Mesodermal cell (in vitro differentiated cells): ENCODE measurements around the gene ACAP1.
A peak's percentile ranks its signal among the peaks of the same experiment; 100 is the strongest.

ENCODE experiments used
- H3K27ac ChIP-seq: 2 replicates; pipeline ENCODE4 v1.7.0; 2013; ENCODE audit warnings: mild to moderate bottlenecking, low read depth, low read length, moderate library complexity; ENCODE audit not compliant: severe bottlenecking
- H3K36me3 ChIP-seq: 2 replicates; pipeline ENCODE4 v1.7.1; 2013; ENCODE audit warnings: mild to moderate bottlenecking, low read length, moderate library complexity; ENCODE audit not compliant: control insufficient read depth, insufficient read depth
- H3K4me1 ChIP-seq: one replicate; pipeline ENCODE4 v1.7.1; 2013; ENCODE audit warnings: mild to moderate bottlenecking, low read length; ENCODE audit not compliant: insufficient read depth, control insufficient read depth, poor library complexity, severe bottlenecking
- H3K4me3 ChIP-seq: 2 replicates; pipeline ENCODE4 v1.7.0; 2013; ENCODE audit warnings: low read length, control low read depth, mild to moderate bottlenecking; ENCODE audit not compliant: insufficient read depth, poor library complexity, severe bottlenecking; ENCODE audit errors: extremely low read depth
- H3K9me3 ChIP-seq: 2 replicates; pipeline ENCODE4 v1.7.1; 2013; ENCODE audit warnings: mild to moderate bottlenecking, low read length, moderate library complexity; ENCODE audit not compliant: control insufficient read depth
- WGBS, 2 experiments: methylation state at CpG; one replicate each; pipeline ENCODE4 v1.1.5; 2013; ENCODE audit warnings: missing lambda C conversion rate in 2 of 2; ENCODE audit not compliant: insufficient coverage in 2 of 2; 5-methylcytosine and 5-hydroxymethylcytosine counted together

ACAP1 gene

DNA sequence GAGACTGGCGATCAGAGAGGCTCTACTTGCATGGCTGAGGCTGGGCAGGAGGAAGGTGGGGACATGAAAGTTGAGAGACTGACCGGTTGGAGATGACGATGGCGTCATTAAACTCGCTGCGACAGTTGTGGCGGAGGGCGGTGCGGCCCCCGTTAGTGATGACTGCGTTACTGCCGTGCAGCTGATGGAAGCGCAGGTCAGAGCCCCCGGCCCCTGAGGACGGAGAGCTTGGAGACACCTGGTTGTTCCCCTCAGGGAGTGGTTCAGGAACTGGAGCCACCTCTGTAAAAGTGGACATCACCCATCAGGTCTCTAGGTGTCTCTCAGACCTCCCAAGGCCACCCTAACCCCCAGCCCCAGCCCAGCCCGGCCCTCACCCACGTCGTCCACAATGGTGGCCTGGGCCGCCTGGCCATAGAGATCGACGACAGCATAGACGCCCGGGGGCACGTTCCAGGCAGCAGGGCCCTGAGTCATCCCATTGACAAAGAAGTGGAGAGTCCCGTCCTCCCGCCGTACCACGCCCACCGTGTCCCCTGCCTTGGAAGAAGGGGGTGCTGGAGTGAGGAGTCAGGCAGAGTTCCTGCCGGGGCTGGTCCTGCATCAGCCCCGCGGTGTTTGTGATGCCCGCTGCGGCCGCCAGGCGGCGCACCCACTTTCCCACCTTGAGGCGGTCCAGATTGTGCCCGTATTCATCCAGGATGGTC is 12.4 kb upstream of the ACAP1 start:
- Histone ChIP-seq H3K9me3 (no peaks in the 10 kb centered on the region), H3K4me3 (no peak overlapping the region), H3K27ac (no peak overlapping the region), H3K36me3 (peaks cover 72% of the 10 kb centered on the region), H3K4me1 (no peaks in the 10 kb centered on the region)
- 70 to 72% methylated on average over 38 to 39 of the region's 39 CpGs for WGBS, 2 experiments

DNA sequence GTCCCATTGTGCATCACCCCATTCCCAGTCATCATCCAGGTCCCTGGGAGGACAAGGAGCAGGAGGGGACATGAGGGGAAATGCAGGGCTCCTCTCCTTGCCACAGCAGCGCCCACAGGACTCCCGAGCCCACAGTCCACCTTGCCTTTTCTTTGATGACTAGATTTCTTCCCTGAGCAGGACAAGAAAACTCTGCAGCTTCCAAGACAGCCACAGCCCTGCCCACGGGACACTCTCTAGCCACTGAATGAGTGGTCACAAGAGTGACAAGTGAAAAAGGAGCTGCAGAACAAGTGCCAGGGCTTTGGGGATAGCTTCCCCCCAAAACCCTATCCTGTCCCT is 11.9 kb upstream of the ACAP1 start:
- Histone ChIP-seq H3K4me3 (no peak overlapping the region), H3K27ac (no peak overlapping the region), H3K4me1 (no peaks in the 10 kb centered on the region), H3K9me3 (no peaks in the 10 kb centered on the region), H3K36me3 (peaks cover 68% of the 10 kb centered on the region)
- 78 to 95% methylated on average over 3 of the region's 3 CpGs for WGBS, 2 experiments

DNA sequence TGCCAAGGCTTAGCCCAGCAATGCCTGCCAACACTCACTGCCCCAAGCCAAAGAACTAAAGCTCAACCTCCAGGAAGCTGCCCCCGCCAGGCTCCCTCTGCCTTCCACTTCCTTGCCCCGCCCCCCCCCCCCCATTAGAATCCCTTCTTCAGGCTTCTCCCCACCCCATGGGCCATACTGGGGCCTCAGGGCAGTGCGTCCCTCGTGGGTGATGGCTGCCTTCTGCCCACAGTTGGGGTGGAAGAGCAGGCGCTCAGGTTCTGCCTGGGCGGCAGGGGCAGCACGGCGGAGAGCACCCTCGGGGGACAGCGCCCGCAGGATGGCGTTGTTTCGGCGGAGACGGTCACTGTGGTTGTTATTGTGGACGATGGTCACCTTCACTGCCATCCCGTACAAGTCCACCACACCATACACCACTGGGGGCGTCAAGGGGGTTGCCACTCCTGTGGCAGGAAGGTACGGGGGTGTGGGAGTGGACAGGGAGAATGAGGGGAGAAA is 11.2 kb upstream of the ACAP1 start:
- peaks cover 66% of the 10 kb centered on the region for H3K36me3 ChIP-seq
- no peaks in the 10 kb centered on the region for H3K9me3 ChIP-seq
- no peak overlapping the region for H3K4me3 ChIP-seq
- no peaks in the 10 kb centered on the region for H3K4me1 ChIP-seq
- no peak overlapping the region for H3K27ac ChIP-seq
- WGBS, 2 experiments: 97 to 100% methylated on average over 7 to 8 of the region's 19 CpGs

DNA sequence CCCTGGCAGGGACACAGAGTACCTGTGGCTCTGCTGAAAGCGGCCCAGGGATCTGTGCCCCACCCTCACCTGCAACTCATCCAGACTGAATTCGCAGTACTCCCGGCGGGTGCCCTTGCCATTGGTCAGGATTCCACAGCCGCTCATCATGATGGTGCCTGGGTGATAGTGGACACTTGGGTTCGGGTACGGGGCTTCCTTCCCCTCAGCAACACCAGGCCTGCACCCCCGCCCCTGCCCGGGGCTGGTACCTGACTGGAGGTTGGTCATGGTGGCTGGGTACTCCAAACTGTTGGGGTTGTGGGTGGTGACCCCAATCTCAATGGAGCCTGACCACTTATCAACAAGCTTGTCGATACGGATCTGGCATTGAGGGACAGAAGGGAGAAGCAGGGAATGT is 10.1 kb upstream of the ACAP1 start:
- Histone ChIP-seq H3K9me3 (no peaks in the 10 kb centered on the region), H3K27ac (no peak overlapping the region), H3K36me3 (peaks cover 55% of the 10 kb centered on the region), H3K4me1 (no peaks in the 10 kb centered on the region), H3K4me3 (no peak overlapping the region)
- WGBS, 2 experiments: 83 to 97% methylated on average over 5 to 6 of the region's 11 CpGs

DNA sequence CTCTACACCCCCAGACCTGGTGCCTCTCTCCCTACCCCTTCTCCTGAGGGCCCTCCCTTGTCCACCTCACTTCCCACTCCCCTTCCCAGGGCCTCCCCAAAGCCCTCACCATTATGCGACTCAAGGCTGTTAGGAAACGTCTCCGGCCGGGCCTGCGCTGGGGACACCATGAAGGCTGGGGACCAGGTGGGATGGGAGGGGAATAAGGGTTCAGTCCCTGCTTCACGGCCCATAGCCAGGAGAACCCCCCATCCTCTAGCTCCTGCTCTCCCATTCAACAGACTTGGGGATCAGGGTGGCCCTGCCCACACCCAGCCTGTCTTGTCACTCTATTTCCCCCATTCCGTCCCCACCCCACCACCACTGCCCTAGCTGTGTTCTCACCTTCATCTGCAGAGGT is 9.3 kb upstream of the ACAP1 start:
- 83% methylated on average over 1 of the region's 7 CpGs; no CpG with 5 or more reads in 1 of the 2 experiments for WGBS, 2 experiments
- Histone ChIP-seq H3K27ac (no peak overlapping the region), H3K4me3 (no peak overlapping the region), H3K36me3 (peaks cover 47% of the 10 kb centered on the region), H3K4me1 (no peaks in the 10 kb centered on the region), H3K9me3 (no peaks in the 10 kb centered on the region)

- H3K4me3 ChIP-seq: no peak overlapping the region
- H3K9me3 ChIP-seq: no peaks in the 10 kb centered on the region
- WGBS, 2 experiments: 95 to 98% methylated on average over 11 to 16 of the region's 17 CpGs
- no peak overlapping the region for H3K27ac ChIP-seq
- H3K4me1 ChIP-seq: no peaks in the 10 kb centered on the region
- peaks cover 43% of the 10 kb centered on the region for H3K36me3 ChIP-seq
These were observed 8.8 kb upstream of the ACAP1 start for GRCh38 chr17:7327501-7327900.

DNA sequence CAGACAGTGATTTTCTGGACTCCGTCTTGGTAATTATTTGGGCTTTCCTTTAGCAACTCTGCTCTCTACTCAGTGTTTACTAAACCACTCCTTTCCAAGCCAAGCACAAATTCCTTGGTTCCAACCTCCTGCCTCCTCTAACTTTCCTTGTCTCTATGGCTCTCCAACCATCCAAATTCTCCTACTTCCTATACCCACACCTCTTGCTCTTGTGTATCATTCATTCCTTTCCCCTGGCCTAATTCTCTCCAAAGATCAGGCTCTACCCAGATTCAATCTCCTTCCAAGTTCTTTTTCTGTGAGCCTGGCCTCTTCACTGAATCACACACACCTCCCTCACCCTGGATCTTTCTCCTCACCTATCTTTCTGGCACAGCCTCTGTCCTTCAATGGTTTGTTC is 8.3 kb upstream of the ACAP1 start:
- Histone ChIP-seq H3K27ac (no peak overlapping the region), H3K36me3 (peaks cover 38% of the 10 kb centered on the region), H3K4me3 (peak overlapping the region; percentile 88), H3K4me1 (no peaks in the 10 kb centered on the region), H3K9me3 (no peaks in the 10 kb centered on the region)
- WGBS, 2 experiments: 100% methylated on average over 1 of the region's 1 CpG

DNA sequence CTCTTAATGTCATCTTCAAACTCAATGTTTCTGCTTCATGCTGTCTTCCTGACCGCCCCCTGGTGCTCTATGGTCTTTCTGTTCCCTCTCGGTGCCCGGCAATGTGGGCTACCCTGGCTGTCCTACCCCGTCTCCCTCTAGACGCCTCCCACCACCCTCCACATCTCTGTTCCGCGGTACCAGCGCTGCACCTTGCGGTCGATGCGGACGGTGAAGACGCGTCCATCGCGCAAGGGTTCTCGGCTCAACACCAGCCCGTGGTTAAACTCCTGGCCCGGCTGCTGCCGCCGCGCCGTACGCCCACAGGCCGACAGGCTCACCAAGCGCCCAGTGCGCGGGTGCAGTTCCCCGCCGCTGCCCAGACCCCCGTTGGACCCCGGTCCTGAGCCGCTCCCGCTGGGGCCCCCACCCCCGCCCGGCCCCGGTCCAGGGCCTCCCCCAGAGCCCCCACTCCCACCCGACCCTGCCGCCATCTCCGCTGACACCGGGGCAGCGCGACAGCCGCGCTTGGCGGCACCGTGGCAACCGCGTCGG is 7.4 kb upstream of the ACAP1 start, which contains the start of gene NEURL4:
Gene NEURL4, minus strand, starts transcription at position 496 of the 534 bp plus-strand sequence. Its CDS starts 23 bp downstream, at position 473.
- Histone ChIP-seq H3K4me3 (peak within 1 kb of the TSS; percentile 88), H3K36me3 (peaks cover 29% of the 10 kb centered on the region), H3K27ac (peak within 1 kb of the TSS; percentile 89), H3K9me3 (no peaks in the 10 kb centered on the region), H3K4me1 (no peaks in the 10 kb centered on the region)
- 0% methylated on average over 28 to 34 of the region's 50 CpGs for WGBS, 2 experiments

DNA sequence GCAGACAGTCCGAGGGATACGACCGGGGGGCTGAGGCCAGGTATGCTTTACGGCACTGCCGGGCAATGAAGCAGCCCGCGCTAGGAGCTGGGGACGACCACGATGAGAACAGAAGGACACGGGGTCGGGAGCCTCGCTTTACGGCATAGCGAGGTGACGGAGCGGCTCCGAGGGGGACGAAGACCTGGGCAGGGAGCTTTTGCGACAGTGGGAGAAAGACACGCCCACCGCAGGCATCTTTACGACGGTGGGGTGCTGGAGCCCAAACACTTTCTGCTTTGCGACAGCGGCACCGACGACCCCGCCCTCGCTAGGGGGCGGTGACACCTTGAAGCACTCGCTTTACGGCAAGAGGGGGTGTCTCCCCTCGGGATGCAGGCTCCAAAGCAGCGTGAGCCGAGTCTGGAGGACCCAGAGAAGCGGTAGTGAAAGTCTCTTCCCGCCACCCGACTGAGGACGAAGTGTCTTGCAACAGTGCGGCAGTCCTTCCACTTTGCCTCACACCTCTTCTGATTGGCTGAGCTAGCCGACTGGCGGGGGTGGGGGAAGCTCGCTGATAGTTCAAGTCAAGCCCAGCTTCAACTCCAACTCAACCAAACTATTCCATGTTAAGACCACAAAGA is 6.8 kb upstream of the ACAP1 start:
- H3K27ac ChIP-seq: peak overlapping the region; percentile 89
- H3K4me1 ChIP-seq: no peaks in the 10 kb centered on the region
- H3K4me3 ChIP-seq: peak overlapping the region; percentile 88
- H3K9me3 ChIP-seq: no peaks in the 10 kb centered on the region
- H3K36me3 ChIP-seq: peaks cover 25% of the 10 kb centered on the region
- 0% methylated on average over 36 to 39 of the region's 43 CpGs for WGBS, 2 experiments

- Histone ChIP-seq H3K4me3 (peak overlapping the region; percentile 88), H3K27ac (peak overlapping the region; percentile 89), H3K36me3 (peaks cover 21% of the 10 kb centered on the region), H3K4me1 (no peaks in the 10 kb centered on the region), H3K9me3 (no peaks in the 10 kb centered on the region)
- 5% methylated on average over 29 to 30 of the region's 34 CpGs for WGBS, 2 experiments
These were observed 6.2 kb upstream of the ACAP1 start for GRCh38 chr17:7329997-7330637.
